Measurements from ENCODE around the gene CAMK2A.

The CAMK2A gene

DNA sequence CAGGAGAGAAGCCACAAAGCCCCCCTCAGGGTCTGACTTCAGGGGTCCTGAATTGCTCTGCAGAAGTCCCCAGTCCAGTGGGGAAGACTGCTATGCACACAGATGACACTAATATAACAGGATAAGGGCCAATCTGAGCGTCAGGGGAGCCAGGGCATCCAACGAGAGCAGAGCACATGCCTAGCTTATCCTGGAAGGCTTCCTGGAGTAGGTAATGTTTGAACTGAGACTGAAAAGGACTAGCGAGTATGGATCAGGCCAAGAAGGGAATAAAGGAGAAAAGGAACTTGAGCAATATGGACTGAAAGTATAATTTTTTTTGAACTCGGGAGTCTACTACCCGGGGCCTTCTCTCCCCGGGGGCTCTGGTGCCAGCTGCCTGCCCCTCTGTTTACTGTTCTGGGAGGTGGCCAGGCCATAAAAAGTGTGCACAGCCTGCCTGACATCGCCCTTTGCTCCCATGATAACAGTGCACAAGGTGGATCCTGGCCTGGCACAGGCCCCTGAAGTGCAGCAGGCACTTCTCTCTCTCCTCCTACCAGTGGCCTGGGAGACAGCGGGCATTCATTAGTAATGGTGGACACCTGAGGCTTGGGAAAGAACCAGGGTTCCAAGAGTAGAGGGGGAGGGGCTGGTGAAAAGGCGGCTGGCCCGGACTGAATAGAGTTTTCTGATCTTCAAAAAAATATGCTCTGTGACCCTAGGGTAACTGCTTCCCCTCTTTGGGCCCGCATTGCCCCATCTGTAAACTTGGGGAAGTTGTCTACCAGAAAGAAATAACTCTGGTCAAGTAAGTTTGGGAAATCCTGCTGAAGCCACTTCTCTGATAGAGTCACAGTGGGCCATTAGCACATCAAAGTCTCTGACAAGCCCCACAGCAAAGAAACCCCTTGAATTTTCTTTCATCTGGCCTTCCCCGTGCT lies 104.3 kb downstream of the CAMK2A start:
- no peaks in the 10 kb centered on the region for H3K9me3 ChIP-seq
- H3K4me1 ChIP-seq: no peaks in the 10 kb centered on the region
- H3K36me3 ChIP-seq: no peaks in the 10 kb centered on the region
- H3K4me3 ChIP-seq (ENCODE audit: low read depth, low read length): no peak overlapping the region
- H3K27me3 ChIP-seq: peaks cover 12% of the 10 kb centered on the region
- no peak for DNase-seq
- TF ChIP-seq, protein P1, sequence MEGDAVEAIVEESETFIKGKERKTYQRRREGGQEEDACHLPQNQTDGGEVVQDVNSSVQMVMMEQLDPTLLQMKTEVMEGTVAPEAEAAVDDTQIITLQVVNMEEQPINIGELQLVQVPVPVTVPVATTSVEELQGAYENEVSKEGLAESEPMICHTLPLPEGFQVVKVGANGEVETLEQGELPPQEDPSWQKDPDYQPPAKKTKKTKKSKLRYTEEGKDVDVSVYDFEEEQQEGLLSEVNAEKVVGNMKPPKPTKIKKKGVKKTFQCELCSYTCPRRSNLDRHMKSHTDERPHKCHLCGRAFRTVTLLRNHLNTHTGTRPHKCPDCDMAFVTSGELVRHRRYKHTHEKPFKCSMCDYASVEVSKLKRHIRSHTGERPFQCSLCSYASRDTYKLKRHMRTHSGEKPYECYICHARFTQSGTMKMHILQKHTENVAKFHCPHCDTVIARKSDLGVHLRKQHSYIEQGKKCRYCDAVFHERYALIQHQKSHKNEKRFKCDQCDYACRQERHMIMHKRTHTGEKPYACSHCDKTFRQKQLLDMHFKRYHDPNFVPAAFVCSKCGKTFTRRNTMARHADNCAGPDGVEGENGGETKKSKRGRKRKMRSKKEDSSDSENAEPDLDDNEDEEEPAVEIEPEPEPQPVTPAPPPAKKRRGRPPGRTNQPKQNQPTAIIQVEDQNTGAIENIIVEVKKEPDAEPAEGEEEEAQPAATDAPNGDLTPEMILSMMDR (IDR thresholded peaks at IDR 0.05; ENCODE audit: low read depth, low read length): no peak

DNA sequence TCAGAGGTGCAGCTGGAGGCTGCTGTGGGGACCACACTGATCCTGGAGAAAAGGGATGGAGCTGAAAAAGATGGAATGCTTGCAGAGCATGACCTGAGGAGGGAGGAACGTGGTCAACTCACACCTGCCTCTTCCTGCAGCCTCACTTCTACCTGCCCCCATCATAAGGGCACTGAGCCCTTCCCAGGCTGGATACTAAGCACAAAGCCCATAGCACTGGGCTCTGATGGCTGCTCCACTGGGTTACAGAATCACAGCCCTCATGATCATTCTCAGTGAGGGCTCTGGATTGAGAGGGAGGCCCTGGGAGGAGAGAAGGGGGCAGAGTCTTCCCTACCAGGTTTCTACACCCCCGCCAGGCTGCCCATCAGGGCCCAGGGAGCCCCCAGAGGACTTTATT lies 105.6 kb downstream of the CAMK2A start:
- no peaks in the 10 kb centered on the region for H3K9me3 ChIP-seq
- no peak for DNase-seq
- no peaks in the 10 kb centered on the region; the same call in 1 of the 2 replicates for H3K27me3 ChIP-seq
- H3K36me3 ChIP-seq: no peaks in the 10 kb centered on the region
- no peaks in the 10 kb centered on the region for H3K4me1 ChIP-seq
- no peak overlapping the region for H3K4me3 ChIP-seq (ENCODE audit: low read depth, low read length)
- TF ChIP-seq, protein P1 (IDR thresholded peaks at IDR 0.05; ENCODE audit: low read depth, low read length): no peak

DNA sequence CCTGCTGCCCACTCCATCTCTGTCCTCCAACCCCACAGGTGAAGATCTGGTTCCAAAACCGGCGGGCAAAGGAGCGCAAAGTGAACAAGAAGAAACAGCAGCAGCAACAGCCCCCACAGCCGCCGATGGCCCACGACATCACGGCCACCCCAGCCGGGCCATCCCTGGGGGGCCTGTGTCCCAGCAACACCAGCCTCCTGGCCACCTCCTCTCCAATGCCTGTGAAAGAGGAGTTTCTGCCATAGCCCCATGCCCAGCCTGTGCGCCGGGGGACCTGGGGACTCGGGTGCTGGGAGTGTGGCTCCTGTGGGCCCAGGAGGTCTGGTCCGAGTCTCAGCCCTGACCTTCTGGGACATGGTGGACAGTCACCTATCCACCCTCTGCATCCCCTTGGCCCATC lies 106.1 kb downstream of the CAMK2A start:
- no peaks in the 10 kb centered on the region for H3K4me1 ChIP-seq
- no peaks in the 10 kb centered on the region for H3K36me3 ChIP-seq
- H3K27me3 ChIP-seq: no peaks in the 10 kb centered on the region
- no peak overlapping the region for H3K4me3 ChIP-seq (ENCODE audit: low read depth, low read length)
- H3K9me3 ChIP-seq: no peaks in the 10 kb centered on the region
- TF ChIP-seq, protein P1 (IDR thresholded peaks at IDR 0.05; ENCODE audit: low read depth, low read length): no peak
- DNase-seq: no peak

DNA sequence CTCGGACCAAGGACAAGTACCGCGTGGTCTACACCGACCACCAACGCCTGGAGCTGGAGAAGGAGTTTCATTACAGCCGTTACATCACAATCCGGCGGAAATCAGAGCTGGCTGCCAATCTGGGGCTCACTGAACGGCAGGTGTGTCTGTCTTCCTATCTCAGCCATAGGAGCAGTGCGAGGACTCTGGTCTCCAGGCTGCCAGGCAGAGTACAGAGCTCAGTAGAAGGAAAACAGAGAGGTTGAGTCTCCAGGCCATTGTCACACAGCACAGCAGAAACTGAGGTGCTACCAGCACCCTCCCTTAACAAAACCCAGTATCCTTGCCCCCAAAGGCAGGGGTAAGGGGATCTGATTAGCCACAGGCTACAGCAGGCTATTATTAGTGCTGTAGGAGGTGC lies 106.8 kb downstream of the CAMK2A start:
- Histone ChIP-seq H3K27me3 (no peaks in the 10 kb centered on the region), H3K4me1 (no peaks in the 10 kb centered on the region), H3K36me3 (no peaks in the 10 kb centered on the region), H3K4me3 (ENCODE audit: low read depth, low read length) (no peak overlapping the region), H3K9me3 (no peaks in the 10 kb centered on the region)
- DNase-seq: no peak
- TF ChIP-seq, protein P1 (IDR thresholded peaks at IDR 0.05; ENCODE audit: low read depth, low read length): no peak

DNA sequence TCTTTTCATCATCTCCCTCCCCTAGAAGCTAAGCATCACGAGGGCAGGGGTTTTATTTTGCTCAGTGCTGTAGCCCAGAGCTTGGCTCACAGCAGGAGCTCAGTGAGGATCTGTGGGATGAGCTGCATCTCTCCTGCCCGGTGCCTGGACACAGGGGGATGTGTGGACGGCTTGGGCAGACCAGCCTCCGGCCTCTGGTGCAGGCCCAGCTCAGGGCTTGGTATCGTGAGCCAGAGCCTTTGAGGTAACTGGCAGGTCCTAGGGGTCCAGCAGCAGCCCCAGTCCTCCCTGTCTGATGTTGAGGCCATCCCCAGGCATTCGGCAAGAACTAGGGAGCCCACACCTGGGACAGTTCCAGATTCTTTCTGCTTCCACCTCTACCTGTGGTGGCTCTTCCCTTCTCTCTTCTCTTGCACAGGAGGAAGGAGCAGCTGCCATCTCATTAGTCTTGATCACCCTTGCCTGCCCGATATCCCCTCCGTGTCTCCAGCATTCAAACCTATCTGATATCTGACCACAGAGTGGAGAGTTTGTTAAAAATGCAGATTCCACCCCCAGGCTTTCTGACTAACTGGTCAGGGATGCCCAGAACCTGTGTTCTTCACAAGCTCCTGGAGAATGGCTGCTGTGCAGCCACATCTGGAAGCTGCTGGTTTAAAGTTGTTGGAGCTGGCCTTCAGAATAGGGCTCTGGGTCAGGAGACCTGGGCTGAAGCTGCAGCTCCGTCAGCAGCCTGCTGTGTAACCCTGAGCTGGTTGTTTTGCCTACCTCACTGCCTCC lies 107.6 kb downstream of the CAMK2A start:
- Histone ChIP-seq H3K36me3 (no peaks in the 10 kb centered on the region), H3K27me3 (no peaks in the 10 kb centered on the region), H3K4me1 (no peaks in the 10 kb centered on the region), H3K9me3 (no peaks in the 10 kb centered on the region), H3K4me3 (ENCODE audit: low read depth, low read length) (no peak overlapping the region)
- no peak for DNase-seq
- TF ChIP-seq, protein P1 (IDR thresholded peaks at IDR 0.05; ENCODE audit: low read depth, low read length): no peak
